ENCODE results near the gene POU6F2.
"Not testable (repeated sequence)": the region's sequence is repeated elsewhere in the genome, so short reads cannot be mapped to it uniquely, and the experiment has no call there.

POU6F2 gene

DNA sequence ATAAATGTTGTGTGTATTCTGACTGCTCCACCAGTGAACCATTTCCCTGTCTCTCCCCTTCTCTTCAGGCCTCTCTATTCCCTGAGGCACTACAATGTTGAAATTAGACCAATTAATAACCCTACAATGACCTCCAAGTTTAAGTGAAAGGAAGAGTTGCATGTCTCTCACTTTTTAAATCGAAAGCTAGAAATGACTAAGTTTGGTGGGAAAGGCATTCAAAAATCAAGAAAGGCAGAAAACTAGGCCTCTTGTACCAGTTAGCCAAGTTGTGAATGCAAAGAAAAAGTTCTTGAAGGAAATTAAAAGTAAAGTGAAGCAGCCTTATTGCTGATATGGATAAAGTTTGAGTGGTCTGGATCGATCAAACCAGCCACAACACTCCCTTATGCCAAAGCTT is 390.2 kb downstream of the POU6F2 start:
- DNase-seq: no peak

GRCh38 chr7:39372383-39372782 is 394.7 kb downstream of the POU6F2 start:
- DNase-seq: no peak

DNA sequence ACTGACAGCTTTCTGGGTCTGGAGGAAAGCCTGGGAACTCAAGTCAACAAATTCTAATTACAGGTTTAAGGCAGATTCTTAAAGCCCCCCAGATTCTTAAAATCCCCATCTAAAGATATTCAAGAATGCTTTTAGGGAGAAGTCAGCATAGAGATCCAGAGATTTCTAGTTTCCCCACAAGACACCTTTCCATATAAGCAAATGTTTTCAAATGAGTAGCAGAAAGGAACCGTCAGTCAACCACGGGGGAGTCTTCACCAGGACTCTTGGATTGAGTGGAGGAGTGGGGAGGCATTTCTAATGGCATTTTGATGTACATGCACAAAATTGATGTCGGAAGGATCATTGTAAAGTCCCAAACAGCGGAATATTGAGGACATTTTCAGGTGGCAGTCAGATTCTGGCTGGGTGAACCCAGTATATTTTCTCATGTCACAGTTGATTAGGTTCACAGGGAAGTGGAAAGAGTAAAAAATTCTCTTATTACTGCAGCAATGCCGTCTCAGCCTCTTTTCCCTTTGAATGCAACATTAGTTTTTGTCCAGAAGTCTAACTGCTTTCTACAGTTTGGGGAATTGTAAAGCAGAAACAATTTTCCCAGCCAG is 396.8 kb downstream of the POU6F2 start:
- DNase-seq: no peak

DNA sequence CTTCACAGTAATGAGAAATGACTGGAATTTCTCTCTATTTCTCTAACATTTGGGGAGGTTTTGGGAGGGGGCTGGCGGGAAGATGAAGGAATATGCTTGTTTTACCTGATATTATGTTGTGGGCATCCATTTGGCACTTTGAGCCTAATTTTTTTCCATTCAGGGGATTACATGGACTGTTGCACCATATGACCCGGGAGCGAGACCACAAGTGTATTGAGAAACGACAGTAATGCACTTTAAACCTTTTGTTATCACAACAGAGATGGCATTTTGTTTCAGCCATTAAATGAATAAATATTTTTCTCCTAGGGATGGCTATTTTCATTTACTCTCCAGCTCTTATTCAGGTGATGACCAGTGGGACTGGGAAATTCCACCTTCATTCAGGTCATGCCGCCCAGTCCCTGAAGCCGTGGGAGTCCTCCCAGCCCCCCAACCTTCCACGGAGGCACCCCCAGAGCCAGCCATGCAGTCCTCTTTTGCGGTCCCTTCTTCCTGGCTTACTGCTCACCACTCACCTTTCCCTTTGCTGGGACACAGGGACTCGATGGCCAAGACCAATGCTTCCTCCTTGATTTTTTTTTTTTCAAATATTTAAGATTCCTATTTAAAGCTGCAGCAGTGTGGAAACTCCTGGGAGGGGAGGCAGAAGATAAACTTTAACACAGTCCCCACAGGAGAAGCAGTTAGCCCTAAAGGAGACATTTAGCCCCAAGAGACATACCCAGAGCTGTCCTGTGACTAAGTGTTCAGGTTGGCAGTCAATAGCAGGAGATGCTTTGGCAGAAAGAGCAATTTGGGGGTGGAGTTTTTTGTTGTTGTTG is 397.6 kb downstream of the POU6F2 start:
- no peak for DNase-seq

GRCh38 chr7:39375874-39376190 is 398.1 kb downstream of the POU6F2 start:
- DNase-seq: no peak

DNA sequence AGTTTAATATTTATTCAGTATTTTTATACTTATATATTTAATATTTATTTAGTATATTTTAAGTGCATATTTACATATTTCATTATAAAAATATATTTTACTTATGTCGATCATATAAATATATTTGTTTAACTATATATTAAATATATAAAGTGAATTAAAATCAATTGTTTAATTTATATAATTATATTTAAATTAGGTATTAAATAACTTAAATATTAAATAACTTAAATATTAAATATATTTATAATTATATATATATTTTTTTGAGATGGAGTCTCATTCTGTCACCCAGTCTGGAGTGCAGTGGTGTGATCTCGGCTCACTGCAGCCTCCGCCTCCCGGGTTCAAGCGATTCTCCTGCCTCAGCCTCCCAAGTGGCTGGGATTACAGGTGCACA is 399.2 kb downstream of the POU6F2 start:
- not testable (repeated sequence) for DNase-seq

GRCh38 chr7:39379416-39379815 is 401.7 kb downstream of the POU6F2 start:
- no peak for DNase-seq

- no peak for DNase-seq
These were observed 405.4 kb downstream of the POU6F2 start for GRCh38 chr7:39383136-39383535.

GRCh38 chr7:39384386-39384785 is 406.7 kb downstream of the POU6F2 start:
- DNase-seq: no peak

DNA sequence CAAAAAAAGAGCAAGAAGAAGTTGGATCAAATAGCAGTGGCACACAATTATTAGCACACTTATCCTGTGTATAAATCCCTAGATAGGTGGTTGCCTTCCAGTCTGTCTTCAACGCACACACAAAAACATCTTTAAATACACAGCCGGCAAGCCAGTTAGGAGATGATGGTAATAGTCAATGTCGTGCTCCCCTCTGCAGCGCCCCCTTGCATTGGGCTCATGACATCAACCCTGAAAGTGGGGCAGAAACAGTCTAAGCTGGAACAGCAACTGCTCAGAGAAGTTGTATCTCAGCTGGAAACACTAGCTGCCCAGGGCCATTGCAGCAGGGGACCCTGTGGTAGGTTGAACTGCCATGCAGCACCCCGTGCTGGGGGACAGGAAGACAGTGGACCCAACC is 409.0 kb downstream of the POU6F2 start:
- DNase-seq: no peak

DNA sequence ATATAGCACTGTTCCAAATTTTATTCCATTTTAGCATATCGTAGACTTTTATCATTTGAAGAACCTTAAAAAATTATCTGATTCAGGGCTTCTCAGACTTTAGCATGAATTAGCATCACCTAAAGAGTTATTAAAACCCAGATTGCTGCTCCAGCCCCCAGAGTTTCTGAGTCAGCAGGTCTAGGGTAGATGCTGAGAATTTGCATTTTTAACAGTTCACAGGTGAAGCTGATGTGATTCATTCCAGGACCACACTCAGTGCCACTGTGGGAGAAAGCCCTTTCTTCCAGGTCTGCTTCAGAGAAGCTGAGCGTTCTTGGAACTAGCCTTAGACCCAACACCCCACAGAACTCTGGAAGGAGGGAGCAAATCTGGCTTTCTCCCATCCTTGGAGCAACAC is 414.4 kb downstream of the POU6F2 start:
- no peak for DNase-seq

DNA sequence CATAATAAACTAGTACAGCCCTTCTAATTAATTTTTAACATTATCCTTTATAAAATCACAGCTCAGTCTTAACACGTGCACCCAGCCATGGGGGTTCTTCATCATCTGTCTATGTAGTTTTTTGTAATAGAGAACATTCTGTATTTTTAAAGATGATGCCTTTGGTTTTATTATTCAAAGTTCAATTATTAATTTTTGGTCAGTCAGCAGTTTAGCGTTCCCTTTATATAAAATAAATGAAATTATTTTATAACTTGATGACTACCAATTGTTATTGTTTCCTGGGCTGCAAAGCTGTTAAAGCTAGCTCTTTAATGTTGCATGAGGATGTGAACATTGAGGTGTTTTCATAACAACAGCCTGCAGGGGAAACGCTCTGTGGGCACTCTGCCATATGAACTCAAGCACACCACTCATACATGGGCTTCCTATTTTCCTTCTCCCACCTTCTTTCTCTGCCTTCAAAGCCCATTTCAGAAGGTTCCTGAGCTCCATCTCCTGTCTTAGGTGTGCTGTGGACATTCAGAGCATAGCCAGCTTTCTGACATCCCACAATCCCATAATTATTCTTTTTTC is 416.5 kb downstream of the POU6F2 start:
- no peak for DNase-seq

DNA sequence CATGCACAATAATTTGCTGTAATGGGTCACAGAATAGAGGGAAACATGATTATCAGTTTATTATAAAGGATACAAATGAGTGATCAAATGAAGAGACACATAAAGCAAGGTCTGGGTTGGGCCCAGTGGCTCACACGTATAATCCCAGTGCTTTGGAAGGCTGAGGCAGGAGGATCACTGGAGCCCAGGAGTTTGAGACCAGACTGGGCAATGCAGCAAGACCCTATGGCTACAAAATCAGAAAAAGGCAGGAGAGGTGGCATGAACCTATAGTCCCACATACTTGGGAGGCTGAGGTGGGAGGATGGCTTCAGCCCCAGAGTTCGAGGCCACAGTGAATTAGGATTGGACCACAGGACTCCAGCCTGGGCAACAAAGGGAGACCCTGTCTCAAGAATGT is 421.7 kb downstream of the POU6F2 start:
- DNase-seq: no peak

- DNase-seq: no peak
These were observed 422.3 kb downstream of the POU6F2 start for GRCh38 chr7:39399986-39400385.

GRCh38 chr7:39400836-39401235 is 423.1 kb downstream of the POU6F2 start:
- no peak for DNase-seq

DNA sequence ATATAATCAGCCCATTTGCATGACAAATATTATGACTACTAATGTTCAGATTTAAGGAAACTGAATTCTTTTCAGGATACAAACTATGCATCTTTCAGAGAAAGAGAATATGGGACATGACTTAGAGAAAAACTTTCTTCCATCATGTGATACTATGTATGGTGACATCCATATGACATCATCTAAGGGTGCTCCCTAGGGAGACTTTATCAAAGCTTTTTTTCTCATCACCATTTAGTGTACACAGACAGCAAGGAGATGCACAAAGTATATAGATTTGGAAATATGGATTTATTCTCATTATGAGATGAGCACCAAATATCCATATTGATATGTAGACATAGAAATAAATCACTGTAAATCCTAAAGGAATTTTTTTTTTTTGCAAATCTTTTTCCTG is 424.3 kb downstream of the POU6F2 start:
- DNase-seq: no peak

DNA sequence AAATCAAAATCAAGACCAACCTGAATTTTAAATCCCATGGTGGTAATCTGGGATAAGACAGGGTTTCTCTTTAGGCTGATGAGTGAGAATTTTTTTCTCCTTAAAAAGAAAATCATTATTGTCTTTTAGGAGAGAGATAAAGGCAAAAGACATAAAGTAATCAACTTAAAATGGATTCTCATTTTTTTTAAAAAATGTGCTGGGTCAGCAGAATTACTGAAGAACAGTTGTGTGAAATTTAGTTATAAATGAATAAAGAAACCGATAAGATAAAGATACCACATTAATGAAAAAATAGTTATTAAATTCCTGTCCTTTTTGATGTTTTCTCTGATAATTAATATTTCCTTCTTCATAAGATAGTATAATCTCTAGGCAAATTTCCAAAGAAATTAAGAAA is 427.2 kb downstream of the POU6F2 start:
- no peak for DNase-seq

DNA sequence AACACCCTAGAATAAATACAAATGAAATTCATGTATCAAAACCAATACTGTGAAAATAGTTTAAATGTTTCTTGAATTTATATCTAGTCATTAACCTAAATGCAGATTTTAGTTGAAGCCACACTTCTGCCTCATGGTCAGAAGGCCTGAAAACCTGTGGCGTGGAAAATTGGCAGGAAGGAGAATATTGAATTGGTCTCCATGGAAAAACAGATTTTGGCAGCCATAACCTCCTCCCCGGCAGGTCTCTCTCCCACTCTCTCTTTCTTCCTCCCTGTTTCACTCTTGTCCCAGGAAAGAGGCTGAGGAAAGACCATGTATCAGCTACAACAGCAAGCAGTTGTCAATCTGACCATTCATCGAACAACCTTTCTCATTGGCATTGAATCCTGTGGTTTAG is 427.9 kb downstream of the POU6F2 start:
- no peak for DNase-seq

DNA sequence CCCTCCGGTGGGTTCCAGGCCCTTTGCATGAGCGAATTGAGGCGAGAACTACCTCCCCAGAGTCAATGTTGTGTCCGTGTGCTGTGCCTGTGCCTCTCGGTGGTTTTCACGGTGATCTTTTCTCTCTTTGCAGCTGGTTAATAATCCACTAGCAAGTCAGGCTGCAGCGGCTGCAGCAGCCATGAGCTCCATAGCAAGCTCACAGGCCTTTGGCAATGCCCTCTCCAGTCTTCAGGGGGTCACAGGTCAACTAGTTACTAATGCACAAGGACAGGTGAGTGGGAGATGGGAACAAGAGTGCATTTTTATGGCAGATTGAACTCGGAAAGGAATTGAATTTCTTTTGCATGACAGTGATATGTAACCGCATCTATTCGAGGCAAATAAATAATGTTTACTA is 428.8 kb downstream of the POU6F2 start:
- DNase-seq: no peak

DNA sequence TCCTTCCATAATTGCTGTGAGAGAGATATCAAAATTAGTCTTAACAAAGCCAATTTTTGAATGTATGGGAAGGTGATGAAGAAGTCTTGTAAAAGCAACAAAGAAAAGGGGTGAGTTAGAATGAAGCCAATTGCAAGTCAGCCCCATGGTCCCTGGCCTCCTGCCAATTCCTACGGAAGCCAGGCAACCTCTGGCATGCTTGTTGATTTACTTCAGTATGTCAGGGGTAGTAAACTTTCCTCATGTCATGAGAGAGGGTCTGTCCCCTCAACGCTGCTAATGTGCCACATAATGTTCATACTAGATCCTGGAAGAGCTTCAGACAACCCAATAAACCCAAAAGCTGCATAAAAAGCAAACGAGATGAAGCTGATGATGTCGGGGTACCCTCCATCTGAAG is 429.4 kb downstream of the POU6F2 start:
- no peak for DNase-seq

- DNase-seq: no peak
These were observed 430.0 kb downstream of the POU6F2 start for GRCh38 chr7:39407723-39408122.

- no peak for DNase-seq
These were observed 431.2 kb downstream of the POU6F2 start for GRCh38 chr7:39408906-39409305.

DNA sequence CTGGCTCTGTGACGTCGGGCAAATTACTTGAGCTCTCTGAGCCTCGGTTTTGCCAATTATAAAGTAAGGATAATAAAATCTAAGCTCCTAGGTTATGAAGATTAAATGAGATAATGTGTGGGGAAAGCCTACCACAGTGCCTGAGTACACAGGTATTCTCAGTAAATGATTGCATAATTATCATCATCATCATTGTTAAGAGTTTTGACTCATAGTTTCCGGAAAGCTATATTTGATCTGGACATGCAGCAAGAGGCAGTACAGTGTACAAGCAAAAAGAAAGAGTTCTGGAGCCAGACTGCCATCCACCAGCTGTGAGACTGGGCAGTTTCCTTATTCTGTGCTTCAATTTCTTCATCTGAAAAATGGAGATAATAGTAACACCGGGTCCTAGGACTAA is 432.9 kb downstream of the POU6F2 start:
- DNase-seq: no peak

- no peak for DNase-seq
These were observed 436.0 kb downstream of the POU6F2 start for GRCh38 chr7:39413636-39414223.

Measured in NCI-H748 treated with DMSO at 0.1 percent for 48 hours (cell line).